Regular cardiac myocyte (primary cell): Measurements from ENCODE around the gene MAPK8IP2. TPM values are rescaled to one million over a fixed set of nuclear protein-coding genes. Genes with fewer than 3 reads are reported as not detected.

Source experiments
- total RNA-seq: library from RNA; depleted of rRNA; stranded (reverse); fragments of >200 nt; gene quantifications from 2 replicates; pipeline ENCODE4 v1.2.3, GENCODE V29; 2014

Gene MAPK8IP2
- under 0.01 TPM in 2 replicates for total RNA-seq

DNA sequence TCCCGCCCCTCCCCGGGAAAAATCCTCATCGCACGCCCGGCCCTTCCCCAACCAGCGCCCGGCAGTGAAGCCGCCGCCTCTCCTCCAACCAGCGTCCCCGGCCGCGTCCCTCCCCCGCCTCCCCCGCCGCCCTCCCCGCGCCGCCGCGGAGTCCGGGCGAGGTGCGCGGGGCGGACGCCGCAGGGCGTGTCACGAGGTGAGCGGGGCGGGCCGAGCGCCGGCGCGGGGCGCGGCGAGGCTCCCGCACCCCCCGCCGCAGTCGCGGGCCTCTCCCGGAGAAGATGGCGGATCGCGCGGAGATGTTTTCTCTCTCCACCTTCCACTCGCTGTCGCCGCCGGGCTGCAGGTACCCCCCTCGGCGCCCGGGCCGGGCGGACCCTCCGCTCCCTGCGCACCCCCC, at the start of gene MAPK8IP2:
Gene MAPK8IP2 (plus strand): TSS at position 256 of the 400 bp plus-strand sequence. CDS start 26 bp downstream, at position 282.

DNA sequence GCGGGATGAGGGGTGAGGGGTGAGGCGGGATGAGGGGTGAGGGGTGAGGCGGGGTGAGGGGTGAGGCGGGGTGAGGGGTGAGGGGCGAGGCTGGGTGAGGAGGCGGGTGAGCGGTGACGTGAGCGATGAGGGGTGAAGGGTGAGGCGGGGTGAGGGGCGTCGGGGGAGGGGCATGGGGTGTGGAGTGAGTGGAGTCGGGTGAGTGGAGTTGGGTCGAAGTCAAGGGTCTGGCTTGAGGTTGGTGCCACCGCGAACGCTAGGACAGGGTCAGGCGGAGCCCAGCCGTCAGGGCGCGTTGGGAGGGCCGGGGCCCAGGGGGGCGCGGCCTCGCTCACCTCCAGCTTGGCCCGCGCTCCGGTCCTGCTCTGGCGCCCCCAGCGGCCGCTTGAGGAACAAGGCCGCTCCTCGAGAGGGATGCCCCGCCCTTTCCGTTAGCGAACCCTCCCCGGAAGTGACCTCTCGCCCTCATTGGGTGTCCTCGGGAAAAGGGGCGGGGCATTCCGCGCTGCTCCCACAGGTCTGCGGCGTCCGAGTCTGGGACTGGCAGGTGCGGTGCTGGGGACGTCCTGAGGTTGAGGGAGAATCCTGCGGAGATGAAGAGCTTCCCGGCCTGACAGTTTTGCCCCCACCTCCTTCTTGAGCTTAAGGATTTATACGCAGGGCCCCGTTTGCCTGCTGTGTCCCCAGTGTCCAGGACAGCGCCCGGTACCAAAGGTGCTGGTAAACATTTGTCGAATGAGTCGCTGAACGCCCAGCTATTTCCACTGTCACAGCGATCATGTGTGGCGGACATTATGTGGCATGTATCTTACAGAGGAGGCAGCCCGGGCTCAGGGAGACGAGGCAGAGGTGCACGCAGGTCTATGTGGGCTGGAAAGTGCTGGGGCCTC, 37.8 kb upstream of the MAPK8IP2 start, which contains the start of gene SYCE3:
Gene SYCE3 (minus strand): TSS at position 397 of the 890 bp plus-strand sequence. CDS start 6,514 bp downstream, outside the sequence.

DNA sequence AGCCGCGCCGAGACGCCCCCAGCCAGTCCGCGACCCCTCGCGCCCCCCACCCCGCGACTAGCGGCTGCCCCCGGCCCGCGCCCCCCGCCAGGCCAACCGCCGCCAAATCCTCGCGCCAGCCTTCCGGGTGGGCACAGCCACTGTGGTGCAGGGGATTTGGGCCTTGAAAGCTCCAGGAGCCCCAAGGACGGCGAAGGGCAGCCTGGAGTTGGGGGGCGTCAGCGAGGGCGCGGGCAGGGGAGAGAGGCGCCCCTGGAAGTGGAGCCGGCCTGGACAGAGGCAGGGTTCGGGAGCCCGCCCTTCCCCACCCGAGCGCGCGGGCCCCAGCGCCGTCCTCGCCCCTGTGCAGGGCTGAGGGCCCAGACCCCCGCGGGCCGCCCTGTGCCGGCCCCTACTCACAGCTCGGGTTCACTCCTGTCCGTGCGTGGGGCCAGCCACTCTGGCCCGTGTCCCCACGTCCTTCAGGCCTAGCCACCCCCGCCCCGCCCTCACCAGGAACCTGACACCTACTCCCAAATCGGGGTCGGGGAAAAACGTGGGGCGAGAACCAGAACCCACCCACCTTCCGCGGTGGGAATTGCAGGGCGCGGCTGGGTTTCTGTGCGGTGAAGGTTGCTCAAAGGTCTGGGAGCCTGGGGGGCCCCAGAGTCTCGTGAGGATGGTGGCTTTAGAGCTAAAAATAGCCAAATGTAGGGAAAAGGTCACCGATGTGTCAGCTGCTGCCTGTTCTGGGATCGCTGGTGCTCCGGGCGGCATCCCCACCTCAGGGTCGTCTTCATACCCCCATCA, 22.4 kb upstream of the MAPK8IP2 start, which contains the start of gene CPT1B:
Gene CPT1B (minus strand): TSS at position 441 of the 789 bp plus-strand sequence. CDS start 512 bp downstream, outside the sequence.

DNA sequence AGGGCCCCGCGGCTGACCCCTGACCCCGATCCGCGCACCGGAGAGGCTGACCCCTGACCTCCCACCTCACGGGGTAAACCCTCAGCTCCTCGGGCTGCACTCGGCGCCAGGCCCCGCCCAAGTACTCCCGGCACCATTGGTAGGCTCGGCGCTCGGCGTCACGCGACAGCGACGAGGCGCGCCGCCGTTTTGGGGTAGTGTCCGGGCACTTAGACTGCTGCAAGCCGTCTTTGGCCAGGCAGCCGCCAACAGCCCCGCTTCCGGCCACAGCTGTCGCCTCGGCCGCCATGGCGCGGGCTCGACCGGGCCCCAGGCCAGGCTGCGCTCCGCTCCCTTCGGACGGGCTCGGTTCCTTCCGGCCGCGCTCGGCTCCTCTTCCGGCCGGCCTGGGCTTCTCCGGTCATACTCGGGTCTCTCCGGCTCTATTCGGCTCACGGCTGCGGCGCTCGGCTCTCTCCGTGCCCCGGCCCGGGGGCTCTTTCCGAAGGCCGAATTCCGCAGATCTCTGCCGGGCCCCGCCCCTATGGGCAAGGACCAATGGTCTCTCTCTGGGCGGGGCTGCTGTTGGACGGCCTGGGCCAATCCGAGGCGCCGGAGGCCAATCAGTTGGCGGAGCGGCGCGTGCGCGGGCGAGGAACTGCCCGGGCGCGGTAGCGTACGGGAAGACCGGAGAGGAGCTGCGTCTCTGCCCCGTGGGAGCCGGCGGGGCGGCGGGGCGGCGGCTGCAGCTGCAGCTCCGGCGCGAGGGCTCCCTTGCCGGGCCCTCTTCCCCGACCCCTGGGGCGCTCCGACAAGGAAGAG, 17.9 kb upstream of the MAPK8IP2 start, which contains the start of gene CHKB:
Gene CHKB (minus strand): TSS at position 357 of the 801 bp plus-strand sequence. CDS start 68 bp downstream, at position 289.

DNA sequence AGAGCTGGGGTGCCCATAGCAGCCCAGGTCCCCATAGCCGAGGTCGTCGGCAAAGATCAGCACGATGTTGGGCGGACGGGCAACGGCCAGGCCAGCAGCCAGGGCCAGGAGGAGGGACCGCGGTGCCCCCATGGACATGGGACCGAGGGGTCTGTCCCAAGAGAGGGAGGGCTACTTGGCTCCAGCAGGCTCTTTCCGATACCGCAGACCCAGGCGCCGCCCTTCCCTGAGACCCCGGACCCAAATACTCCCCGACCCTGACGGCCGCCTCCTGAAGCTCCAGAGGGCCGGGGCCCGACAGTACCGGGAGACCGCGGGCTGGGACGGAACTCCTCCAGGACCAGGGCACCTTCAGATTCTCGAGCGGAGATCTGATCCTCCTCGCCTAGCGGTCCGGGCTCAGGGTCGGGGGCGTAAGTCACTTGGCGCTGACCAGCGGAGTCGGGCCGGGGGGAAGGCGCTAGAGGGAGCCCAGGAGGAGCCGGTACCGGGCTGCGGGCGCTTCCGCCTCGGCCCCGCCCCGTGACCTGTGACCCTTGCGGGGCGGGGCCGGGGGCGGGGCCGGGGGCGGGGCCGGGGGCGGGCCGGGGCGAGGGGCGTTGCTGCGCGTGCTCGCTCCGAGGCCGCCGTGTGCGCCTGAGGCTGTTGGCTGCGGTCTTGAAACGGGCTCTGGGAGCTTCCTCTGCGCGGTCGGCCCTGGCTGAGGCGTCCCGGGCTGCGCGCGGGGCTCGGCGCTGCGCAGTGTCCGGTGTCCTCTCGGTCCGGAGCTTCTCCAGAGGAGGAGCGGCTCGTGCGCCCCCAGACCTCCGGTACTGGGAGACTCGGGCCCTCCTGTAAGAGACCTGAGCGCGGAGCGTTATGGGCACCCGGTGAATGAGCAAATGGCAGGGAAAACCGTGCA, 27.3 kb downstream of the MAPK8IP2 start, which contains the start of gene ARSA:
Gene ARSA (minus strand): TSS at position 511 of the 901 bp plus-strand sequence. CDS start 373 bp downstream, at position 138.

Other genes with a start within 250 kb of the MAPK8IP2 start
- 60.0 and 64.2 TPM in 2 replicates for gene SBF1, start 125.8 kb upstream of the MAPK8IP2 start, total RNA-seq
- gene ADM2, start 119.2 kb upstream of the MAPK8IP2 start, total RNA-seq, result 0.58 and 1.1 TPM in 2 replicates
- gene MIOX, start 113.9 kb upstream of the MAPK8IP2 start, total RNA-seq, result under 0.01 TPM in 1 of 2 replicates, not detected in the other
- gene LMF2, start 93.1 kb upstream of the MAPK8IP2 start, total RNA-seq, result 30.7 and 54.3 TPM in 2 replicates
- gene NCAPH2, start 92.6 kb upstream of the MAPK8IP2 start, total RNA-seq, result 18.3 and 55.2 TPM in 2 replicates
- gene SCO2, start 75.2 kb upstream of the MAPK8IP2 start, total RNA-seq, result 0.56 and 5.4 TPM in 2 replicates
- 7.1 and 13.5 TPM in 2 replicates for gene TYMP, start 70.8 kb upstream of the MAPK8IP2 start, total RNA-seq
- under 0.01 TPM in 2 replicates for gene KLHDC7B, start 54.9 kb upstream of the MAPK8IP2 start, total RNA-seq
- gene SYCE3, start 37.9 kb upstream of the MAPK8IP2 start, total RNA-seq, result not detected in 2 replicates
- 0.96 and 3.9 TPM in 2 replicates for gene CPT1B, start 22.4 kb upstream of the MAPK8IP2 start, total RNA-seq
- gene CHKB, start 17.9 kb upstream of the MAPK8IP2 start, total RNA-seq, result 14.0 and 24.5 TPM in 2 replicates
- 6.9 and 19.4 TPM in 2 replicates for gene ARSA, start 27.4 kb downstream of the MAPK8IP2 start, total RNA-seq
- gene SHANK3, start 72.0 kb downstream of the MAPK8IP2 start, total RNA-seq, result 0.19 and 0.28 TPM in 2 replicates
- not detected in 2 replicates for gene ACR, start 137.4 kb downstream of the MAPK8IP2 start, total RNA-seq
- 5.4 and 6.7 TPM in 2 replicates for gene RABL2B, start 182.8 kb downstream of the MAPK8IP2 start, total RNA-seq